ENCODE results near the gene SHCBP1. TPM values are rescaled to one million over a fixed set of nuclear protein-coding genes. Genes with fewer than 3 reads are reported as not detected.

The SHCBP1 gene
- total and polyA plus RNA-seq, 9 of the 15 experiments (the other 6 are each of a cell fraction or from before 2014, with no cell fraction given): 6.2 to 29.6 (median 19.7) TPM

DNA sequence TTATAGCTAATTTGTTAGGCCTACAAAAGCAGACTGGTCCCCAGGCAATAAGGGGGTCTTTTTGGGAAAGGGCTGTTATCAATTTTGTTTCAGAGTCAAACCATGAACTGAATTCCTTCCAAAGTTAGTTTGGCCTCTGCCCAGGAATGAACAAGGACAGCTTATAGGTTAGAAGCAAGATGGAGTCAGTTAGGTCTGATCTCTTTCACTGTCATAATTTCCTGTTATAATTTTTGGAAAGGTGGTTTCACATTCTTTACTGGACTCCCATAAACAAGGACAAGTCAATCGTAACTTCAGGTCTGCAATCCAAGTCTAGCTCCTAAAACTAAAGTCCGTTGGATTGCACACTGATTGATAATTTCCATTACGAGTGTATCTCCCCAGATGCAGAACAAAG lies 30.1 kb upstream of the SHCBP1 start (continued):
- TF ChIP-seq TEAD2 (tag; IDR thresholded peaks at IDR 0.05): peak; percentile 46; the same call in 1 of the 2 replicates
- TF ChIP-seq HNRNPH1 (optimal IDR thresholded peaks at IDR 0.05; ENCODE audit: low read depth, low read length): no peak
- TF ChIP-seq, protein P1, sequence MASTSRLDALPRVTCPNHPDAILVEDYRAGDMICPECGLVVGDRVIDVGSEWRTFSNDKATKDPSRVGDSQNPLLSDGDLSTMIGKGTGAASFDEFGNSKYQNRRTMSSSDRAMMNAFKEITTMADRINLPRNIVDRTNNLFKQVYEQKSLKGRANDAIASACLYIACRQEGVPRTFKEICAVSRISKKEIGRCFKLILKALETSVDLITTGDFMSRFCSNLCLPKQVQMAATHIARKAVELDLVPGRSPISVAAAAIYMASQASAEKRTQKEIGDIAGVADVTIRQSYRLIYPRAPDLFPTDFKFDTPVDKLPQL (IDR thresholded peaks at IDR 0.05; ENCODE audit: extremely low read depth, insufficient read length): no peak
- no peak for TF ChIP-seq NR4A1 (CRISPR knock-in tag; IDR thresholded peaks at IDR 0.05)
- TF ChIP-seq NR4A1 (tag; IDR thresholded peaks at IDR 0.05): peak; percentile 43; the same call in 1 of the 2 replicates
- TF ChIP-seq MEF2D (tag; conservative IDR thresholded peaks at IDR 0.05; ENCODE audit: low read depth): peak; percentile 82
- TF ChIP-seq, protein P2, sequence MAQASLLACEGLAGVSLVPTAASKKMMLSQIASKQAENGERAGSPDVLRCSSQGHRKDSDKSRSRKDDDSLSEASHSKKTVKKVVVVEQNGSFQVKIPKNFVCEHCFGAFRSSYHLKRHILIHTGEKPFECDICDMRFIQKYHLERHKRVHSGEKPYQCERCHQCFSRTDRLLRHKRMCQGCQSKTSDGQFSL (CRISPR knock-in tag; IDR thresholded peaks at IDR 0.05): no peak
- TF ChIP-seq, protein P2 (tag; IDR thresholded peaks at IDR 0.05): peak in 1 of 2 experiments; percentile 72; a peak in 1 of 4 replicates
- TF ChIP-seq SAFB2 (IDR thresholded peaks at IDR 0.05; ENCODE audit: borderline replicate concordance, low read depth, low read length, severe bottlenecking): no peak
- peak; percentile 80 for TF ChIP-seq PTTG1 (tag; IDR thresholded peaks at IDR 0.05; ENCODE audit: low read depth)
- peak; percentile 16; the same call in 1 of the 2 replicates for TF ChIP-seq KLF6 (CRISPR knock-in tag; IDR thresholded peaks at IDR 0.05; ENCODE audit: borderline replicate concordance)
- 0 out of 2 replicates have a peak, but pooled peaks have one; percentile 37 for TF ChIP-seq MECOM (CRISPR knock-in tag; IDR thresholded peaks at IDR 0.05)
- TF ChIP-seq, protein P3, sequence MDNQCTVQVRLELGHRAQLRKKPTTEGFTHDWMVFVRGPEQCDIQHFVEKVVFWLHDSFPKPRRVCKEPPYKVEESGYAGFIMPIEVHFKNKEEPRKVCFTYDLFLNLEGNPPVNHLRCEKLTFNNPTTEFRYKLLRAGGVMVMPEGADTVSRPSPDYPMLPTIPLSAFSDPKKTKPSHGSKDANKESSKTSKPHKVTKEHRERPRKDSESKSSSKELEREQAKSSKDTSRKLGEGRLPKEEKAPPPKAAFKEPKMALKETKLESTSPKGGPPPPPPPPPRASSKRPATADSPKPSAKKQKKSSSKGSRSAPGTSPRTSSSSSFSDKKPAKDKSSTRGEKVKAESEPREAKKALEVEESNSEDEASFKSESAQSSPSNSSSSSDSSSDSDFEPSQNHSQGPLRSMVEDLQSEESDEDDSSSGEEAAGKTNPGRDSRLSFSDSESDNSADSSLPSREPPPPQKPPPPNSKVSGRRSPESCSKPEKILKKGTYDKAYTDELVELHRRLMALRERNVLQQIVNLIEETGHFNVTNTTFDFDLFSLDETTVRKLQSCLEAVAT (IDR thresholded peaks at IDR 0.05): no peak
- no peak for TF ChIP-seq TAF7 (tag; IDR thresholded peaks at IDR 0.05)
- TF ChIP-seq, protein P4, sequence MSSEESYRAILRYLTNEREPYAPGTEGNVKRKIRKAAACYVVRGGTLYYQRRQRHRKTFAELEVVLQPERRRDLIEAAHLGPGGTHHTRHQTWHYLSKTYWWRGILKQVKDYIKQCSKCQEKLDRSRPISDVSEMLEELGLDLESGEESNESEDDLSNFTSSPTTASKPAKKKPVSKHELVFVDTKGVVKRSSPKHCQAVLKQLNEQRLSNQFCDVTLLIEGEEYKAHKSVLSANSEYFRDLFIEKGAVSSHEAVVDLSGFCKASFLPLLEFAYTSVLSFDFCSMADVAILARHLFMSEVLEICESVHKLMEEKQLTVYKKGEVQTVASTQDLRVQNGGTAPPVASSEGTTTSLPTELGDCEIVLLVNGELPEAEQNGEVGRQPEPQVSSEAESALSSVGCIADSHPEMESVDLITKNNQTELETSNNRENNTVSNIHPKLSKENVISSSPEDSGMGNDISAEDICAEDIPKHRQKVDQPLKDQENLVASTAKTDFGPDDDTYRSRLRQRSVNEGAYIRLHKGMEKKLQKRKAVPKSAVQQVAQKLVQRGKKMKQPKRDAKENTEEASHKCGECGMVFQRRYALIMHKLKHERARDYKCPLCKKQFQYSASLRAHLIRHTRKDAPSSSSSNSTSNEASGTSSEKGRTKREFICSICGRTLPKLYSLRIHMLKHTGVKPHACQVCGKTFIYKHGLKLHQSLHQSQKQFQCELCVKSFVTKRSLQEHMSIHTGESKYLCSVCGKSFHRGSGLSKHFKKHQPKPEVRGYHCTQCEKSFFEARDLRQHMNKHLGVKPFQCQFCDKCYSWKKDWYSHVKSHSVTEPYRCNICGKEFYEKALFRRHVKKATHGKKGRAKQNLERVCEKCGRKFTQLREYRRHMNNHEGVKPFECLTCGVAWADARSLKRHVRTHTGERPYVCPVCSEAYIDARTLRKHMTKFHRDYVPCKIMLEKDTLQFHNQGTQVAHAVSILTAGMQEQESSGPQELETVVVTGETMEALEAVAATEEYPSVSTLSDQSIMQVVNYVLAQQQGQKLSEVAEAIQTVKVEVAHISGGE (CRISPR knock-in tag; IDR thresholded peaks at IDR 0.05): 0 out of 6 replicates have a peak, but pooled peaks of 1 of the 3 experiments have one; percentile 9
- TF ChIP-seq SUPT5H (IDR thresholded peaks at IDR 0.05): no peak
- TF ChIP-seq, protein P5, sequence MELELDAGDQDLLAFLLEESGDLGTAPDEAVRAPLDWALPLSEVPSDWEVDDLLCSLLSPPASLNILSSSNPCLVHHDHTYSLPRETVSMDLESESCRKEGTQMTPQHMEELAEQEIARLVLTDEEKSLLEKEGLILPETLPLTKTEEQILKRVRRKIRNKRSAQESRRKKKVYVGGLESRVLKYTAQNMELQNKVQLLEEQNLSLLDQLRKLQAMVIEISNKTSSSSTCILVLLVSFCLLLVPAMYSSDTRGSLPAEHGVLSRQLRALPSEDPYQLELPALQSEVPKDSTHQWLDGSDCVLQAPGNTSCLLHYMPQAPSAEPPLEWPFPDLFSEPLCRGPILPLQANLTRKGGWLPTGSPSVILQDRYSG (tag; conservative IDR thresholded peaks at IDR 0.05; ENCODE audit: low read depth): peak; percentile 57; the same call in 1 of the 2 replicates

Measured in K562 (cell line).